Activated CD4-positive, CD25-positive, alpha-beta regulatory T cell treated with anti-CD3 and anti-CD28 coated beads, Interleukin-2, amount 50 U/mL, for 16 hours (primary cell): ENCODE data around the gene A3GALT2.

Source experiments
- DNase-seq: peaks from one replicate; pipeline ENCODE4 v3.0.0-alpha.2; 2020; ENCODE audit warnings: low read depth, low spot score

The A3GALT2 gene

GRCh38 chr1:33332357-33332789 is 11.5 kb upstream of the A3GALT2 start:
- DNase-seq: no peak

- DNase-seq: no peak
These were observed 10.8 kb upstream of the A3GALT2 start for GRCh38 chr1:33331444-33332356.

- DNase-seq: no peak
These were observed 10.0 kb upstream of the A3GALT2 start for GRCh38 chr1:33330906-33331305.

- DNase-seq: no peak
These were observed 9.5 kb upstream of the A3GALT2 start for GRCh38 chr1:33330361-33330890.

GRCh38 chr1:33329600-33330305 is 8.9 kb upstream of the A3GALT2 start:
- no peak for DNase-seq

GRCh38 chr1:33328817-33329216 is 7.9 kb upstream of the A3GALT2 start:
- no peak for DNase-seq

- DNase-seq: no peak
These were observed 6.9 kb upstream of the A3GALT2 start for GRCh38 chr1:33327587-33328325.

GRCh38 chr1:33326785-33327184 is 5.9 kb upstream of the A3GALT2 start:
- no peak for DNase-seq

GRCh38 chr1:33324677-33325575 is 4.0 kb upstream of the A3GALT2 start:
- DNase-seq: no peak

- DNase-seq: no peak
These were observed 3.0 kb upstream of the A3GALT2 start for GRCh38 chr1:33323663-33324477.

GRCh38 chr1:33322870-33323585 is 2.1 kb upstream of the A3GALT2 start:
- no peak for DNase-seq

GRCh38 chr1:33322109-33322508 is 1.2 kb upstream of the A3GALT2 start:
- no peak for DNase-seq

GRCh38 chr1:33321178-33321577 is 280 bp upstream of the A3GALT2 start:
- no peak for DNase-seq

- no peak for DNase-seq
These were observed 814 bp downstream of the A3GALT2 start for GRCh38 chr1:33319949-33320618.

GRCh38 chr1:33319186-33319948 is 1.5 kb downstream of the A3GALT2 start:
- no peak for DNase-seq

GRCh38 chr1:33317946-33318345 is 3.0 kb downstream of the A3GALT2 start:
- DNase-seq: no peak

GRCh38 chr1:33317354-33317753 is 3.5 kb downstream of the A3GALT2 start:
- DNase-seq: no peak

- DNase-seq: no peak
These were observed 4.3 kb downstream of the A3GALT2 start for GRCh38 chr1:33316601-33317000.
